ENCODE measurements around the gene VGLL3.
"Not testable (repeated sequence)": the region's sequence is repeated elsewhere in the genome, so short reads cannot be mapped to it uniquely, and the experiment has no call there.

The VGLL3 gene

DNA sequence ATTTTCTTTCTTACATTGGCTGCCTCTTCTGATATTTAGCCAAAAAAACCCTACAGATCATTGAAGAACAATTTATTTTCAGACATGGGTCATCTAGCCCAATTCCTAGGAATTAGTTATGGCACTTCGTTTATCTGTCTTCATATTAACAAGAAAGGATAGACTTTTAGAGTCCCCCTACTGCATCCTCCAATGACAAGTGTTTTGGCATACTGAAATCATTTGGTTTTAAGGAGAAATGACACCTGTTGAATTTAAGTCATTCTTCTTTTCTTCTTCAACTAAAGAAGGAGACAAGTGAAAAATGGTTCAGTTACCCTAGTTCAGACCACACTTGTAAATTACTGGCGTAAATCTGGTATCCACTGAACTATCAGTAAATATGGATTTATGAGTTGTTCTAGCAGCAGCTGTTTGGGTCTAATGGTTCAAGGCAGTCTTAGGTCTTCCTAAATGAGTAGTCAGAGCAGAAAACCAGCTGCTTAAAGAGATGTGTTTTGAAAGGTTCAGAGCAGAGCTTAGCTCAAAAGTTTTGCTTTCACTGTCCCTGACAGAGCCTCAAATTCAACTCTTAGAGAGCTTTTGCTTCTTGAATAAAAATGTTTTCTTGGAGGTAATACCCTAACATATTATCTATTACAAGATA is 5.6 kb downstream of the VGLL3 start:
- TF ChIP-seq Cebpa-rat (IDR thresholded peaks at IDR 0.05), result no peak
- no peak overlapping the region for H3K9ac ChIP-seq
- no peak overlapping the region for H3K4me2 ChIP-seq
- H3K27ac ChIP-seq, result no peak overlapping the region
- H3K36me3 ChIP-seq, result no peaks in the 10 kb centered on the region
- peaks cover 0 to 3% (median 2%) of the 10 kb centered on the region in 11 experiments; a peak in 12 of 22 replicates for H3K9me3 ChIP-seq (replicated peaks in 1 of 11)
- no peaks in the 10 kb centered on the region for H4K20me1 ChIP-seq
- no peaks in the 10 kb centered on the region for H3K4me1 ChIP-seq
- peaks cover 9 to 14% (median 12%) of the 10 kb centered on the region in 11 experiments for H3K27me3 ChIP-seq
- H3K4me3 ChIP-seq, result no peak overlapping the region

GRCh38 chr3:86984271-86984670 is 6.7 kb downstream of the VGLL3 start:
- Histone ChIP-seq H3K27ac (no peak overlapping the region), H4K20me1 (no peaks in the 10 kb centered on the region), H3K4me3 (no peak overlapping the region), H3K4me2 (no peak overlapping the region), H3K4me1 (no peaks in the 10 kb centered on the region), H3K27me3 (peaks cover 0 to 4% (median 2%) of the 10 kb centered on the region in 11 experiments; a peak in 17 of 22 replicates), H3K9me3 (replicated peaks in 1 of 11) (no peaks in the 10 kb centered on the region), H3K36me3 (no peaks in the 10 kb centered on the region), H3K9ac (no peak overlapping the region)
- TF ChIP-seq Cebpa-rat (IDR thresholded peaks at IDR 0.05), result no peak

- H3K4me2 ChIP-seq, result no peak overlapping the region
- H3K4me3 ChIP-seq, result no peak overlapping the region
- H3K9me3 ChIP-seq (replicated peaks in 1 of 11), result no peaks in the 10 kb centered on the region
- H3K27me3 ChIP-seq, result no peaks in the 10 kb centered on the region
- no peaks in the 10 kb centered on the region for H3K36me3 ChIP-seq
- no peaks in the 10 kb centered on the region for H3K4me1 ChIP-seq
- TF ChIP-seq Cebpa-rat (IDR thresholded peaks at IDR 0.05), result no peak
- no peak overlapping the region for H3K9ac ChIP-seq
- no peak overlapping the region for H3K27ac ChIP-seq
- H4K20me1 ChIP-seq, result no peaks in the 10 kb centered on the region
These were observed 8.1 kb downstream of the VGLL3 start for GRCh38 chr3:86982883-86983282.

DNA sequence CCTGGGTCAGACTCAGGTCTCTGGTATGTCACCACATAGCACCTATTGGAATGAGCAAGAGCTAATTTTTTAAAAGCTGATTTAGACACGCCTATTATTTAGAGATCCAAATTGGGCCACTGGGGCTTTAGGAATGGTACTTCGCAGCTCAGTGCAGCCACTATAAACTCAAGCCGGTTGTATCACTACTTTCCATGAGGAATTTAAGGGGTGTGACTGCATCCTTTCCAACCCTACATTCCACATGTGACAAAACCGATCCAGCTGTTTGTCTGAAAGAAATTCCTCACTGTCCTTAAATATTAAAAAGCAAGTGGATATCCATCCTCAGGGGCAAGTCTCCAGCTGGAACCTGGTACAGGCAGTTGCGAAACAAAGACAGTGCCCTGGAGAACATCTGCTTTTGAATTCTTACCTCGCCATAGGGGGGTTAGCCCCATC is 12.8 kb downstream of the VGLL3 start:
- Histone ChIP-seq H3K27me3 (no peaks in the 10 kb centered on the region), H4K20me1 (no peaks in the 10 kb centered on the region), H3K27ac (no peak overlapping the region), H3K9me3 (replicated peaks in 1 of 11) (no peaks in the 10 kb centered on the region), H3K9ac (no peak overlapping the region), H3K4me3 (no peak overlapping the region), H3K4me1 (no peaks in the 10 kb centered on the region), H3K4me2 (no peak overlapping the region), H3K36me3 (no peaks in the 10 kb centered on the region)
- TF ChIP-seq Cebpa-rat (IDR thresholded peaks at IDR 0.05), result no peak

DNA sequence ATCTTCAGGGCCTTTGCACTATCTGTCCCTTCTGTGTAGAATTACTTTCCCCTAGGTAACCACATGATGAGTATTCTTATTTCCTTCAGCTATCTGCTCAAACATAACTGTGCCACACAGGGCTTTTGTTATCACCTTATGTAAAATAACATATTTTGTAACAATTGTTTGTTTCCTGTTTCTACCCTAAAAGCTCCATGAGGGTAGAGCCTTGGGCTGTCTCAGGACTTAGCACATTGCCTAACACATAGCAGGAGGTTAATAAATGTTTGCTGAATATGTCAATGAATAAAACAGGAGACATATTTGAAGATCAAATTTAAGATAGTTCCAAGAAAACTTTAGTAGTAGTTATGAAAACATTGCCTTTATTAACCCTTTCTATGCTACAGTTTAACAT is 14.7 kb downstream of the VGLL3 start:
- no peaks in the 10 kb centered on the region for H3K27me3 ChIP-seq
- TF ChIP-seq Cebpa-rat (IDR thresholded peaks at IDR 0.05), result no peak
- no peak overlapping the region for H3K27ac ChIP-seq
- no peak overlapping the region for H3K4me3 ChIP-seq
- H3K9ac ChIP-seq, result no peak overlapping the region
- H4K20me1 ChIP-seq, result no peaks in the 10 kb centered on the region
- H3K4me1 ChIP-seq, result no peaks in the 10 kb centered on the region
- no peak overlapping the region for H3K4me2 ChIP-seq
- no peaks in the 10 kb centered on the region for H3K9me3 ChIP-seq (replicated peaks in 1 of 11)
- H3K36me3 ChIP-seq, result no peaks in the 10 kb centered on the region

DNA sequence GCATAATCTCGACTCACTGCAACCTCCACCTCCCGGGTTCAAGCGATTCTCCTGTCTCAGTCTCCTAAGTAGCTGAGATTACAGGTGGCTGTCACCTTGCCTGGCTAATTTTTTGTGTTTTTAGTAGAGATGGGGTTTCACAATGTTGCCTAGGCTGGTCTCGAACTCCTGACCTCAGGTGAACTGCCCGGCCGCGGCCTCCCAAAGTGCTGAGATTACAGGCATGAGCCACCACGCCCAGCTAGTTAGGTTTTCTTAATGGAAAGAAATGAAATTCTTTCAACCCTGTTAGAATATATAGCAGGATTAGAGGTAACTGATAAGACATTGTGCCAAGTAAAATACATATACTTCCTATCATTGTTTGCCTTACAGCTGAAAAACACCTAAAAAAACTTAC is 16.8 kb downstream of the VGLL3 start:
- not testable (repeated sequence) for H3K27ac ChIP-seq; H3K9me3 ChIP-seq (replicated peaks in 1 of 11); H3K27me3 ChIP-seq; H3K4me1 ChIP-seq; H4K20me1 ChIP-seq; H3K4me3 ChIP-seq; H3K4me2 ChIP-seq; H3K9ac ChIP-seq; H3K36me3 ChIP-seq

- Histone ChIP-seq H3K4me3 (no peak overlapping the region), H3K9me3 (replicated peaks in 1 of 11) (no peaks in the 10 kb centered on the region), H3K4me1 (no peaks in the 10 kb centered on the region), H3K27me3 (no peaks in the 10 kb centered on the region), H3K36me3 (no peaks in the 10 kb centered on the region), H3K9ac (no peak overlapping the region), H3K4me2 (no peak overlapping the region), H3K27ac (no peak overlapping the region), H4K20me1 (no peaks in the 10 kb centered on the region)
- no peak for TF ChIP-seq Cebpa-rat (IDR thresholded peaks at IDR 0.05)
These were observed 17.5 kb downstream of the VGLL3 start for GRCh38 chr3:86973440-86973839.

- no peaks in the 10 kb centered on the region for H4K20me1 ChIP-seq
- no peak overlapping the region for H3K4me3 ChIP-seq
- H3K4me2 ChIP-seq, result no peak overlapping the region
- H3K9me3 ChIP-seq (replicated peaks in 1 of 11), result no peaks in the 10 kb centered on the region
- H3K27ac ChIP-seq, result no peak overlapping the region
- H3K9ac ChIP-seq, result no peak overlapping the region
- no peaks in the 10 kb centered on the region for H3K27me3 ChIP-seq
- peaks cover 0 to 9% (median 7%) of the 10 kb centered on the region in 10 experiments; a peak in 10 of 20 replicates for H3K4me1 ChIP-seq
- no peaks in the 10 kb centered on the region for H3K36me3 ChIP-seq
- no peak for TF ChIP-seq Cebpa-rat (IDR thresholded peaks at IDR 0.05)
These were observed 21.3 kb downstream of the VGLL3 start for GRCh38 chr3:86969500-86970189.

DNA sequence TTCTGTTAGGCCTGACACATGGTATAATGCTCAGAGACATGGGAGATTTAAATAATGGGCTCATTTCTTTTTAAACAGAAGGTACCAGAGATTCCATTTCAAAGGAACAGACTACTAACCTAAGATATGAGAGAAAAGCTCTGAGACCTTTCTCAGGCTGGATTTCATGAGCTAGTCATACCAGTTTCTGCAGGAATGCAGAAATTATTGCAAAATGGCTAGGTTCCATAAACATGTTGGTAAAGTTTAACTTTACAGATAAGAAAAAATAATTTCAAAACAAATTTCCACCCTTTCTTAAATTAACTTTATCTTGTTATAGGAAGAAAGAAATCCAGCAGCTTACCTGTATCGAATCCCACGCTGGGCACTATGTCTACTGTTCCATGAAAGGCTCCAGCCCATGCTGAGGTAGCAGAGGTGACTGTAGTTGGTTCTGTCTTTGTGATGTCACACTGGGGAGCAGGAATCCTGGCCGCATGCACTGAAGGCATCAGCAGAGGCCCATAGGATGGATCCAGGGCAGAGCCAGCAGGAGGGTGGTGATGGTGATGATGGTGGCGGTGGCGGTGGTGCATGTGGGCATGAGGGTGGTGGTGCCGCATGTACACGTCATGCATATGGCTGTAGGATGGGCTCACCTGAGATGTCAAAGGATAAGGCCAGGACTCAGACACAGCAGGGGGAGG is 22.6 kb downstream of the VGLL3 start:
- no peak overlapping the region for H3K9ac ChIP-seq
- no peaks in the 10 kb centered on the region for H3K27me3 ChIP-seq
- H4K20me1 ChIP-seq, result no peaks in the 10 kb centered on the region
- no peaks in the 10 kb centered on the region for H3K36me3 ChIP-seq
- no peak overlapping the region for H3K4me3 ChIP-seq
- peaks cover 0 to 9% (median 7%) of the 10 kb centered on the region in 10 experiments; a peak in 10 of 20 replicates for H3K4me1 ChIP-seq
- no peak for TF ChIP-seq Cebpa-rat (IDR thresholded peaks at IDR 0.05)
- H3K27ac ChIP-seq, result no peak overlapping the region
- H3K4me2 ChIP-seq, result no peak overlapping the region
- H3K9me3 ChIP-seq (replicated peaks in 1 of 11), result no peaks in the 10 kb centered on the region

Measured in BLaER1 treated with 17β-estradiol and CSF1 and Interleukin-3, amounts not matched to agents 10 nM and 100 nM (cell line).